Measurements from ENCODE around the gene GPSM3.
A peak's percentile ranks its signal among the peaks of the same experiment; 100 is the strongest.
"Not testable (repeated sequence)": the region's sequence is repeated elsewhere in the genome, so short reads cannot be mapped to it uniquely, and the experiment has no call there.

The GPSM3 gene

DNA sequence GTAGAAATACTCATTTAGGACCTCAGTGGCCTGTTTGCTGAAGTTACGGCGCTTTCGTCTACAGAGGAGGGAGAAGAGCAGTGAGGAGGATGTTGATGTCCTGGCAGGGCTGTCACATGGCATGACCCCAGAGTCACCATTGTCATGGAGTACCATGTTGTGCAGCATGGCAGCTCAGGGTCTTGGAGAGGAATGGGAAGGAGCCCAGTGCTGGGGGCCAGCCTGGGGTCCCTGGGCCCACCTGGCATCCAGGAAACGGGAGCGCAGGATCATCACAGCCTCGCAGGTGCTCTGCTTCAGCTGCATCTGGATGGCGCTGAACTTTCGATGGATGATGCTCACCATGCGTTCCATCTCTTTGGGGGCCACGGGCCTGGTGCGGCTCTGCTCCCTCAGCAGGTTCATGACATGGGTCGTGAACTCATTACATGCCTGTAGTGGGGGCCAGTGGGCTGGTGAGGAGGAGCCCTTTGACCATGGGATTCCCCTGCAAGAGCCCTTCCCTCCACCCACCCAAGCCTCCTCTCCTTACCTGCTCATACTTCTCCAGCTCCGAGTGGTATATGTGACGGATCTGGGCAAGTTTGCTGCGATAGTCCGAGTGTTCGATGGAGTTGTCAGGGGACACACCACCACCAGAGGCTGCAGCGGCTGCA, 4.6 kb downstream of the GPSM3 start:
- not testable (repeated sequence) for DNase-seq (ENCODE audit: low read depth in 2 of 2)

DNA sequence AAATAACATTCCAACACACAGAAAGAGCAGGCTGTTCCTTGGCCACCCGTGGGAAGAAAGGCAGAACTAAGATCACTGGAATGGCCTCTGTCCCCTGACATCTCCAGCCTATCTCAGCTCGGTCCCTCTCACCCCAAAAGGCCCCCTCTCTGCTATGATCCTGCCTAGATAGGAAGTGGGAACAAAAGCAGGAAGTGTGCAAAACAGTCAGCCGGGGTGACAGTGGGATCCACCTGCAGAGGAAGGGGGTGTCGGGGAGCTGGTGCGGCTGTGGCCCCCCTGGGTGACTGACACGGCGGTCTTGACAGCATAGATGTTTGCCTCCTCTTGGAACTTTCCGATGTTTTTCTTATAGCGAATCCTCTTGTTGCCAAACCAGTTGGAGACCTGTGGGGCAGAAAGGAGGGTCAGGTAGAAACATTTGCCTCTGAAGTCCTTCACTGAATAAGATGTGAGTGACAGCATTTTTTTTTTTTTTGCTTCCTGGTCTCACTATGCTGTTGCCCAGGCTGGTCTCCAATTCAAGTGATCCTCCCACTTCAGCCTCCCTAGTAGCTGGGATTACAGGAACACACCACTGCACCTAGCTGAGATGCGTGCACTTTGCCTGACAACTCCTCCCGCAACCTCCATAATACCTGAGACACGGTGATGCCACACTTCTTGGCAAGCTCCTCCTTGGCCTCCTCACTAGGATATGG, 5.3 kb downstream of the GPSM3 start:
- DNase-seq (ENCODE audit: low read depth in 2 of 2) = no peak

DNA sequence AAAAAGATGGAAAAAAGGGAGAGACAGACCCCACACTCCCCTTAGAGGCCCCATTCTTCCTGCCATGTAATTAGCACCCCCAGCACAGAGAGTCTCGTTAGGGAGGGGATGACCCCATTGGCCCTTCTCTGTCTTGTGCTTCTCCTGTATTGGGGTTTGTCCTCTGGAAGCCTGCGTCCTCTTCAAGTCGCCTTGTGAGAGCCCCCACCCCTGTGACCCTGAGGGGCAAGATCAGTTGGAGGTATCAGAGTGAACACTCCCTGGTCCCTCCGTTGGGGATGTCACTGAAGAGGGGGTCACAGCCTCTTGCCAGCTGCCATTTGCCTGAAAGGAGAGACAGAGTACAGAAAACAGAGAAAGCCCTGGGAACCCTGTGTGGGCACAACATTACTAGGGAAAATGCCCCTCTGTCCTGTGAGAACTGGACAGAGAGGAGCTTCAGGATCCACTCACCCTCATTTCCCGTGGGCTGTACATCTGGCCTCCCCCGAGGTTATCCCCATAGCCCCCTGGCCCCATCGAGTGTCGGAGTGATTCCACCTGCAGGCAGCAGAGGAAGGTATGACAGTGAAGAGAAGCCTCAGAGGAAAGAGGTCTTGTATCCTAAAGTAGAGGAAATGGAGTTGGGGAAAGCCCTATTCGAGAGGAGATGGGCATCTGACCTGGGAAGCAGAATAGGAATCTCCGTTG, 6.1 kb downstream of the GPSM3 start:
- DNase-seq (ENCODE audit: low read depth in 2 of 2) = not testable (repeated sequence)

DNA sequence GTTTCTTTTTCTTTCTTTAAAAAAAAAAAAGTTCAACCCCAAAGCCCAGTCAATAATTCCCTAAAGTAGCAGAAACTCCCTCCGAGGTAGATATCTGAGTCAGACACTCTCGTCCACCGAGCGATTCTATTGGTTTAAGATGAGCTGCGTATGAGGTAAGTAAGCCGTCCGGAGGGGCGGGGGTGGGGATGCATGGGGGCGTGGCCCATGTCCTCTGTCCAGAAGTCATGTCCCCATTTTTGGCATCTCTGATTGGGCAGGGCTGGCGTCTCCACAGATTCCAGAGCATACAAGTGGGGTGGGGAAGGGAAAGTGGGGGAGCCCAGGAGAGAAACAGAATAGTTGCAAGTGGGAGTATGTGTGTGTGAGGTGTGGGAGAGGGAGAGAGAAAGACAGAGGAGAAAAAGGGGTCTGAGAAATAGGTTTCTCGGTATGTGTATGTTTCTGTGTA, 6.7 kb downstream of the GPSM3 start:
- peak; percentile 37 to 59 for DNase-seq (ENCODE audit: low read depth in 2 of 2)

DNA sequence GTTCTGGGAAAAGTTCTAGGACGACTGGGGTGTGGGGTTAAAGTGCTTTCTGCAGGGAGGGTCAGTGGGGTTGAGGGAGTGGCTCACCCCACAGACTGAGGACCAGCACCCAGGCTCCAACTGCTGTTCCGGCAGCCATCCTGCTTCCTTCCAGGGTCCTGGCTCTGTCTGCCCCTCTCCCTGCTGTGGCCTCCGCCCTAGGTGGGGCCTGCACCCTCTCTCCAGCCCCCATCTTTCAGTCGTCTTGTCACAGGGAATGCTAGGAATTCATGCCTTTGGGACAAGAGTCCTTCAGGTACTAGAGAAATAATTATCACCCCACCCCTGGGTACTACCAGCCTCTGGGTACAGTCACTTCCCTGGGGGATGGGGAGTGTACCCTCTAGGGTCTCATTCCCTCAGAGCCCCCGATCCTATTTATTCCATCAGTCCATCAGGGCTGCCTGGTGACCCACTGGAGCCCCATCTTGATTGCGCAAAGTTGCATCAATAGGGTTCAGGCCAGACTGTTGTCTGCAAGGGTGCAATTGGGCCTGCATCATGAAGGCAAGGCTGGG, 8.3 kb downstream of the GPSM3 start, which contains the start of gene AGER:
Gene AGER (minus strand): TSS at position 170 of the 557 bp plus-strand sequence. CDS start 31 bp downstream, at position 139.
- no peak for DNase-seq (ENCODE audit: low read depth in 2 of 2)

DNA sequence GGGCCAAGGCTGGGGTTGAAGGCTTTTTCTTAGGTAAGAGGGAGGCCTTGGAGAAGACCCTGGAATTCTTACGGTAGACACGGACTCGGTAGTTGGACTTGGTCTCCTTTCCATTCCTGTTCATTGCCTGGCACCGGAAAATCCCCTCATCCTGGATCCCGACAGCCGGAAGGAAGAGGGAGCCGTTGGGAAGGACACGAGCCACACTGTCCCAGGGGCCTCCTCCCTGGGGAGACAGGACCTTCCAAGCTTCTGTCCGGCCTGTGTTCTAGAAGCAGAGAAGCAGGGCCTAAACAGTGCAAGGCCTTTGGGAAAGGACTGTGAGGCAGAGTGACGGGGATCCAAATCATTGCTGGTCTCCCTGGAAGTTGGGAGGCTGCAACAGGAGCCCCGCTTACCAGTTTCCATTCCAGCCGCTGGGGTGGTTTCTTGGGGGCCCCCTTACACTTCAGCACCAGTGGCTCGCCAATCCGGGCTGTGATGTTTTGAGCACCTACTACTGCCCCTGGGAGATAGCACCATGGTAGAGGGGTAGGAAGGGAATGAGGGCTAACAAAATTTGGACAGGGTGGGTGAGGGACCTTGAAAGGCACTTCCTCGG, 8.9 kb downstream of the GPSM3 start:
- DNase-seq (ENCODE audit: low read depth in 2 of 2) = no peak

DNA sequence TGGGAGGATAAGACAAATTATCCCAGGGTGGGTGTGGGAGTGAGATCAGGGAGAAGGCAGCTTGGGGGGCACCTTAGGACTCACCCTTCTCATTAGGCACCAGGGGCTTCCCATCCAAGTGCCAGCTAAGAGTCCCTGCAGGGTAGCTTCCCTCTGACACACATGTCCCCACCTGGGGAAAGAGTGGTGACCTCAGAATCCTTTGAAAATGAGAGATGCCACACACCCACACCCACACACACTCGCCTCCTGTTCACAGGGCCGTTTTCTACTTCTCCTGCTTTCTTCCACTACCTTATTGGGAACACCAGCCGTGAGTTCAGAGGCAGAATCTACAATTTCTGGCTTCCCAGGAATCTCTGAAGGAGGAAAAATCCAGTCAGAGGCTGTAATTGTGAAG, 9.4 kb downstream of the GPSM3 start:
- no peak for DNase-seq (ENCODE audit: low read depth in 2 of 2)

DNA sequence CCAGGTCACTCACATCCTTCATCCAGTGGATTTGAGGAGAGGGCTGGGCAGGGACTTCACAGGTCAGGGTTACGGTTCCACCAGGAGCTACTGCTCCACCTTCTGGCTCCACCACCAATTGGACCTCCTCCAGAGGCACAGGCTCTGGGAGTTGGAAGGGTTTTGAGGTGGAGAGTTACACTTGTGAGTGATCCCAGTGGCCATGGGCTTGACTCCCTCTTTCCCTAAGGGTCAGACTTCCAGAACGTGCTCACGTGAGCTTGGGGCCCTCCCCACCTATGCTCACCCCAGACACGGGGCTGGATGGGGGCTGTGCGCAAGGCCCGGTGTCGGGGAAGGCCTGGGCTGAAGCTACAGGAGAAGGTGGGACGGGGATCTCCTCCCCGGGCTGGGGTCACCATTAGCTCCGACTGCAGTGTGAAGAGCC, 9.9 kb downstream of the GPSM3 start:
- DNase-seq (ENCODE audit: low read depth in 2 of 2) = no peak

DNA sequence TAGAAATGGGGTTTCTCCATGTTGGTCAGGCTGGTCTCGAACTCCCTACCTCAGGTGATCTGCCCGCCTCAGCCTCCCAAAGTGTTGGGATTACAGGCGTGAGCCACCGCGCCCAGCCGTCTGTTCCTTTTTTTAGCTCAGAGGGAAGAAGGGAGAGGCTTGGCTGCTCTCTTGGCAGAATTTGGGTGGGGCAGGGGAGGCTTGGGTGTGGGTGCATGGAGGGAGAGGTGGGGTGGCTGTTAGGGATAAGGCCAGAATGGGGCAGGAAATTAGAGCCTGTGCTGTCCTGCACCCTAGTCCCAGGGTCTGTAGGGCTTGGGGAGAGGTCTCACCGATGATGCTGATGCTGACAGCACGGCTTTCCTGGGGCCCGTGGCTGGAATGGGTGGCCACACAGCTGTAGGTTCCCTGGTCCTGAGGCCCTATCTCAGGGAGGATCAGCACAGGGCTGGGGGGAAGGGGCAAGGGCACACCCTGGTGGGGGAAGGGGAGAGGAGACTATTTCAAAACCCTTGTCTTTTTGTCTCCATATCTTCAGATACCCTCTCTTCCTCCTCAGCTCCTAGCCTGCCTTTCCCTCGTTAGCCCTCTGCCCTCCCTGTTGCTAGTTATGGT, 10.4 kb downstream of the GPSM3 start:
- no peak for DNase-seq (ENCODE audit: low read depth in 2 of 2)

DNA sequence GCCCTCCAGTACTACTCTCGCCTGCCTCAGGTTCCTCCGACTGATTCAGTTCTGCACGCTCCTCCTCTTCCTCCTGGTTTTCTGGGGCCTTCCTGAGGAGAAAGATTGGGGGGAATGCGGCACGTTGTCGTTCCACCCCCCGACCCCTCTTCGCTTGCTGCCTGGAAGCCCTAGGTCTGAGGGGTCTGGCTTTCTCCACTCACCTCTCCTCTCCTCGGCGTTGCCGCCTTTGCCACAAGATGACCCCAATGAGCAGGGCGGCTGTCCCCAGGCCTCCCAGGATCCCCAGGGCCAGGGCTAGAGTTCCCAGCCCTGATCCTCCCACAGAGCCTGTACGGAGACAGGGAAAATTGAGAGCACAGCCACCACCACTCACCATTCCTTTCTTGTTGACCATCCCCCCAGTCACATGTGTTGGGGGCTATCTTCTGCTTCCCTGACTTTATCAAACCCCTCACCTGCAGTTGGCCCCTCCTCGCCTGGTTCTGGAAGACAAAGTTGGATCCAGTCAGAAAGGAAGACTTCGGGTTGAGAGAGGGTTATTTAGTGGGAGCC, 11.2 kb downstream of the GPSM3 start:
- DNase-seq (ENCODE audit: low read depth in 2 of 2) = no peak

DNA sequence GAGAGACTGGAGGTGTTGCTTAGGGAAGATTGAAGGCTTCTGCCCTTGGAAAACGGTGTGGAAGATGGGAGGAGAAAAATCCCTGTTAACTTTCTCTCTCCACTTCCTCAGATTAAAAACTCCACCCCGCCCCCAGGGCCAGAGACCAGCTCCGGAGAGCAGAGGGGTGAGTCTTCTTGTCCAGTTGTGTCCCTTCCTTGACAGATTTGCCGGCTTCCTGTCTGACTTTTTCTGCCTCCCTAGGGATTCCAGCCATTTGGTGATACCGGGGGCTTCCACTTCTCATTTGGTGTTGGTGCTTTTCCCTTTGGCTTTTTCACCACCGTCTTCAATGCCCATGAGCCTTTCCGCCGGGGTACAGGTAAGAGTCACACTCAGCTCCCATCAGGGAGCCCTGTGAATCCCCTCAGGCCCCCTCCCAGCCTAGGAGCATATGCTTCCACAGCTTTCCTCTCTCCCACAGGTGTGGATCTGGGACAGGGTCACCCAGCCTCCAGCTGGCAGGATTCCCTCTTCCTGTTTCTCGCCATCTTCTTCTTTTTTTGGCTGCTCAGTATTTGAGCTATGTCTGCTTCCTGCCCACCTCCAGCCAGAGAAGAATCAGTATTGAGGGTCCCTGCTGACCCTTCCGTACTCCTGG, 12.6 kb downstream of the GPSM3 start:
- no peak for DNase-seq (ENCODE audit: low read depth in 2 of 2)

DNA sequence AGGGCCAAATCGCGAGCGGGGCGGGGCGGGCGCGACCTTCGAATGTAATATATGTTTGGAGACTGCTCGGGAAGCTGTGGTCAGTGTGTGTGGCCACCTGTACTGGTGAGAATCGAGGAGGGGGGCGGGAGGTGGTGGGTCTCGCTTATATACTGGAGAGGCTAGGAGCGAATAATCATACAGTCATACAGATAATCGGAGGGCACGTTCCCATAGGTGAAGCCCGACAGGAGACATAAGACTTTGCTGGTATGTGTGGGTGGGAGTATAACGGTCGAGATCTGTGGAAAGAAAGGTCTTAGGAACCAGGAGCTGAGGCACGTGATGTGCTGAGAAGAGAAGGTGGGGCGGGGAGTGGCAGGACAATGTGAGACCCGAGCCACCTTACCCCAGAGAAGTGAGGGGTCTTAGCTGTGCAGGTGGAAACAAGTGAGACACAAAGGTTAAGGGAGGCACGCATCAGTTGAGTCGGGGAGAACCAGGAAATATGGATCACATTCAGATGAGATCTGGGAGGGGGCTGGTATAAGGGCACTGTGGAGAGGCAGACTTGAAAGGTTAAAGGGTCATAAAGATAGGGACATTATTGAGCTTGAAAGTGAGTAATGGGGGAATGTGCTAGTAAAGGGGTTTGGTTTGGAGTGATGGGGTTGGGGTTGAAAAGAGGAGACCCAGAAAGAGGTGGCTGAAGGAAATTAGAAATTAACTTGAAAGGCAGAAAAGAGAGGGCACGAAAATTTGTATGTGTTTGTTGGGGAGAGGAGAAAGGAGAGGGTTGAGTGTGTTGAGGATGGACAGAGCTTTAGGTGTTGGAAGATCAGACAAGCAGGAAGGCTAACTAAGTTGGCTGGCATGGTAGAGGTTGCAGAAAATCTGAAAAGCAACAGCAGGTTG, 13.6 kb downstream of the GPSM3 start:
- DNase-seq (ENCODE audit: low read depth in 2 of 2) = no peak

DNA sequence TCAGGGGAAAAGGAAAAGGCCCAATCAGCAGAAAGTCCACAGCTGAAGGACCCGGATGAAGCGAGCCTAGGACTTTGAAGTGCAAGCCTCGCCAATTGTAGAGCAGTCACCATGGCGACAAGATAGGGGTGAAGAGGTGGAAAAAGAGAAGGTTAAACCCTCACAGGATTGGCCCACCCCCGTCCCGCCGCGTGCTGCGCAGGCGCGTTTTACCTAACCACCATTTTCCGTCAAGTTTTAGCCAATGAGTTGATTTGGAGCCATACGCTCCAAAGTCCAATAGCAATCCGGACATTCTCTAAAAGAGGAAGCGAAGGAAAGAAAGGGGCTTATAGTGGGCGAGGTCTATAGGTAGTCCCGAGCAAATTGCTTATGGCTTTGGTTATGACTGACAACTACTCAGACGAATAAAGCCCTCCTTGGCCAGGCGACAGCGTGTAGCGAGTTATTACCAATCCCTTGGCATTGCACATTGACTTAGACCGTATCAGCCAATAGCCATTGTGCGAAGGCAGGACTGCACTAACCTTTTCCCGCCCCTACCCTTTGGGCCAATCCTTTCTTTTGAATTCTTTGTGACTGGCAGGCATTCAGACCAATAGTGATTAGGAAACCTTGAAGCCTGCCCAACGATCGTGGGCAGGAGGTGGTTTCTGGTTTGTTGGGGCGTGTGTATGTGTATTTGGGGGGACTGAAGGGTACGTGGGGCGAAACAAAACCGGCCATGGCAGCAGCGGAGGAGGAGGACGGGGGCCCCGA, 14.5 kb downstream of the GPSM3 start, which contains the start of gene RNF5:
Gene RNF5 (plus strand): TSS at position 618 of the 759 bp plus-strand sequence. CDS start 107 bp downstream, at position 725.
- peak; percentile 83 to 85 for DNase-seq (ENCODE audit: low read depth in 2 of 2)

DNA sequence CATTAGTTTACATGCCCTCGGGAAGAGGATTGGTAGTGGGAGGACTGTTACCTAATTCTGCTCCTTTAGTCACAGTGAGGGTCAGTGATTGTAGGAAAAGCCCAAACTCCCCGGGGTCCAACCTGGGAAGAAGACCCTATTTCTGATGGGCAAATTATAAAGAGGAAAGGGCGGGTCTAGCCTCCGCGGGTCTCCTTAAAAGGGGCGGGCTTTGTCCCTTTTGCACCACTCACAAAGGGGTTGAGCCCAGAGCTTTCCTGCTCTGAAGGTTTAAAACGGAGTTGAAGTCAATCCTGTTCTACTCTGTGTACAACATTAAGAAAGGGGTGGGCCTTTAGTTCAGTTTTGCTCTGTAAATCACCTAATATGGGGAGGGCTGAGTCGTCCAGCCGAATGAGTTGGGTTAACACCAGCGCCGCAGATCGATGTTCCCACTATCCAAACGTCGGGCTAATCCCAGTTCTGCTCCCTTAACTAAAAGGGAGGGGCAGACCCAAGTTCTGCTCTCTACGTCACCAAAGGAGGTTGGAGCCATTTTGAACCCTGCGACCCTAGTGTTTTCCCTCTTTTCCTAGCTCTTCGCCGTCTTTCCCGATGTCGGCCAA, 15.2 kb downstream of the GPSM3 start:
- no peak for DNase-seq (ENCODE audit: low read depth in 2 of 2)

DNA sequence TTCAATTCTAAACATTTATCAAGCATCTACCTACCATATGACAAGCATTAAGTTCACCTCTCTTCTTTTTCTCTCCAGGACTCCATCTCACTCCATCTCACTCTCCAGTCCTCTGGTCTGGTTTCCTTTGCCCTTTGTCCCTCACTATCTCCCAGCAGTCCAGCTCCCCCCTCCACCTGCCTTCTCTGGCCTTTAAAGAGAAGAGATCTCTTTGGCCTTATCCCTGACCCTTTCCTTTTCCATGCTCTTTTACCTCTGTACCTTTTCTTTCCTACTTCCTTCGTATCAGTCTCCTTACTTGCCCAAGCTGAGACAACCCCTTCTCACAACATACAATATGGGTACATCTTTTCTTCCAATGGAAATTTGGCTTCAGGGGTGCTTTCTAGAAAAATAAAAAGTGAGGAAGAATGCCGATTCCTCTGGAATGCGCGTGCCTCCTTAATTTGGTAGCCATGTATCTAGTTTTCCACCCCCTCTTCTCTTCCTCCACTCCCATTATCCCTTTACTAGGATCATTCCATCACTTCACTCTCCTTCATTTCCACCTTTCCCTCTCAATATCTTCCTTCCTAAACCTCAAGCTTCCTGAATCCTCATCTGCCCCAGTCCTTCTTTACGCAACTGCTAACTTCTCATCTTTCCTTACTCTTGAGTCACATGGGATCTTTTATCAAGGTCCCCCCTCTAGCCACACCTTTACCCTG, 15.8 kb downstream of the GPSM3 start:
- DNase-seq (ENCODE audit: low read depth in 2 of 2) = no peak

DNA sequence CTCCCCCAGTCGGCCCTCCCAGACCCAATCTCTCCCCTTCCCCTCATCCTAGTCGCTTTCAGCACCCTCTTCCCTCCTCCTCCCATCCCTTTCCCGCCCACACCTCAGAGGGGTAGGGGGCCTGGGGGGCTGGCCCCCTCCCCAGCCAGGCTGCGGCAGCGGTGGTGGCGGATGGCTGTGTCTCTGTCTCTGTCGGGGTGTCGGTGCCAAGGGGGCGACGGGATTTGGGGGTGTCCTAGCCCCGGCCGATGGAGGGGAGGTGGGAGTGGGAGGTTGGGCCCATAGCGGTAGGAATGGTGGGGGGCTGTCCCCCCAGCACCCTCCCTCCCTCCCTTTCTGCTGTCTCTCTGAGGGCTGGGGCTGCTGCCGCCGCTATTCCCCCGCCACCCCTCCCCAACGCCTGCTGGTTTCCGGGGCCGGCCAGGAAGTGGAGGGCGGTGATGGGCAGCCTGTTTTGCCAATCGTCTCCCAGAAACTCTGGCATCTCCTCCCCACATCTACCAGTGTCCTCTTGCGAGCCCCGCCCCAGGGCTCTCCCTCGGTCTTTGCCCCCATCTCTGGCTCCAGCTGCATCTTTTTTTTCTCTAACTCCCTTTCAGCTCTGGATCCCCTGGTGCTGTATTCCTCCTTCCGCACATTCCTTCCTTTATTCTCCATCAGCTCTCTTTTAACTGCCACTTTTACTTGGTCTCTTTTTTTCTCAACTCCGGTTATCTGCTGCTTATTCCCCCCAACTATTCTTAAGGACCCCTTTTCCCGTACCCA, 16.6 kb downstream of the GPSM3 start, which contains the start of gene AGPAT1:
Gene AGPAT1 (minus strand): TSS at position 374 of the 765 bp plus-strand sequence. CDS start 4,588 bp downstream, outside the sequence.
- DNase-seq (ENCODE audit: low read depth in 2 of 2) = peak; percentile 93 to 98

DNA sequence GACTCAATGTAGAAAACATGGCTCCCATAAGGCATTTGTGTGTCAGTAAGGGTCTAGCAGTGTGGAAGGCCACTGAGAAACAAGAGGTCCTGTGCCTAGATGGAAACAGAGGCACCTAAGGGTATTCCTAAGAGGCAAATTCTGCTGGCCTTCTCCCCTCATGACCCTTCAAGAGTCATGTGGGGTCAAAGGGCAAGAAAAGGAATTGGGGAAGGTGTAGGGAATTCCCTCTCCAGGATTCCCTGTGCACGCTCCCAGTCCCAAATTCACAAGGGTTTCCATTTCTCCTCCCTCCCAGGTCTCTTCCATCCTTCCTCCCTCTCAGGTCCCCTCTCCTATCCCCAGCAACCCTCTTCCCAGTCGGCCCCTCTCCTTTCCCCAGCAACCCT, 17.1 kb downstream of the GPSM3 start:
- DNase-seq (ENCODE audit: low read depth in 2 of 2) = no peak

All from stimulated activated CD4-positive, alpha-beta T cell treated with anti-CD3 and anti-CD28 coated beads, Interleukin-12 subunit alpha, Interleukin-12 subunit beta, amount 100 ng/mL, for 24 hours (primary cell).